IPS-NIHi7 (cell line): ENCODE results near the gene CABLES1.
"Not testable (repeated sequence)": the region's sequence is repeated elsewhere in the genome, so short reads cannot be mapped to it uniquely, and the experiment has no call there.

Experiments used
- DNase-seq: peaks from one replicate; pipeline ENCODE4 v3.0.0; 2012; ENCODE audit warnings: mixed read lengths; ENCODE audit errors: extremely low spot score

CABLES1 gene

GRCh38 chr18:23141104-23141999 lies 6.1 kb downstream of the CABLES1 start:
- DNase-seq, result no peak

GRCh38 chr18:23142251-23142929 lies 7.1 kb downstream of the CABLES1 start:
- no peak for DNase-seq

DNA sequence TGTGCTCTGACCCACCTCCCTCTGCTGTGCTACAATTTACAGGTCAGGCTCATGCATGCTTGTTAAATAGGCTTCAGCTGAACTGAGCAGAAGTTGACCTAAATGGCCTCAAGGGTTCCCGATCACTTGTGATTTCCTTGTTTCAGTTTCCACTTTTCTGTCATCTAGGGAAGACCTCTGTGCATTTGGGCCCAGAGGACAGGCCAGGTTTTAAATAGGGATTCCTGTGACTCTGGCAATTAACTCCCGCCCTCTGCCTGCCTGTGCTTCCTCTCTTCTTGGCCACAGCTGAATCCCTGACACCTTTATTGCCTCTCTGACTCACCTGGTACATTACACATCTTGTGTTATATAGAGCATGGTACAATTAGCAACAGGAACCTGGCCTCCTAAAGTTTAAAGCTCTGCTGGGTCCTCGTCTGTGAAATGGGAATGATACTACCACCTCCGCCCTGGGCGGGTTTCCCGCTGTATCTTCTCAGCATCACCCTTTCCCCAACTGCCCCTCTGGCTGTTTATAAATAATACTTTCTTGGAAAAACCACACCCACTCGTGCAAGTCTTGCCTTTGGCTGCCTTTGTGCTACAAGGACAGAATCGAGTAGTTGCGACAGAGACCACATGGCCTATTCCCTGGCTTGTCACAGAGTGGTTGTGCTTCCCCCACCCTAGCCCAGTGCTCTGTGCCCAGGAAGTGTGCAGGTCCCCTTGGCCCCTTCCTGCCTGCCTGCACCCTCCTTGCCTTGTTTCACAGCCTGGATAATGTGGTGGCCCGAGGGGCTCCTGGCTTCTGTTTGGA lies 7.9 kb downstream of the CABLES1 start:
- DNase-seq, result no peak

DNA sequence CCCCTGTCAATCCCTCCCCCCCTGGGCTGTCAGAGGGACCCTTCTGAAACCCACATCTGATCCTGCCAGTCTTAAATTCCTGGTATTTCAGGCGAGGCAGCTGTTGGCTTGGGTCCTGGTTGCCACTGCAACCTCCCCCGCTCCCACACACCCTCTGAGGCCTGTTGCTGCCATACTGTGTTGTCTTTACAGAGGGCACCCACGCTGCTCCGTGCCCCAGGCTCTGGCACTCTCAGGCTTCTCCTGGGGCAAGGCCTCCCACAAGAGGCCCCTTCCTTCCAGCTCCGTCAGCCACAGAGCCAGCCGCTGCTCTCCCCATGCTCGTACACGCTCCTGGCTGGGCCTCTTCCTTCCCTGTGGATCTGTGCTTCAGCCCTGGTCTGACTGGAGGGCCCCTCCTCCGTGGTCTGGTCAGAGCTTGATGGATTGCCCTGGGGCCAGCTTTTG lies 8.6 kb downstream of the CABLES1 start:
- no peak for DNase-seq

DNA sequence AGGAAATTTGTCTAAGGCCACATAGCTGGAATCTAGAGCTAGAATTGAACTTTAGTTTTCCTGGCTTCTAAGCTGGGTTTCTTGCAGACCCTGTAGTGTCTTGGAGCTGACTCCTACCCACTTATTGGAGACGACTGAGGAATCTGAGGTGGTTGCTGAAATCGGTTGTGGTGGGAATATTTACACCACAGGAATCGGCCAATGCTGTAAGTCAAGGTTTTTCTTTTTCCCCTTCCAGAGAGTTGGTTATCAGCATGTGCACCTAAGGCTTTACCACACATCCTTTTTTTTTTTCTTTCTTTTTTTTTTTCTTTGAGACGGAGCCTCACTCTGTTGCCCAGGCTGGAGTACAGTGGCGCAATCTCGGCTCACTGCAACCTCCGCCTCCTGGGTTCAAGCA lies 9.4 kb downstream of the CABLES1 start:
- DNase-seq, result no peak

DNA sequence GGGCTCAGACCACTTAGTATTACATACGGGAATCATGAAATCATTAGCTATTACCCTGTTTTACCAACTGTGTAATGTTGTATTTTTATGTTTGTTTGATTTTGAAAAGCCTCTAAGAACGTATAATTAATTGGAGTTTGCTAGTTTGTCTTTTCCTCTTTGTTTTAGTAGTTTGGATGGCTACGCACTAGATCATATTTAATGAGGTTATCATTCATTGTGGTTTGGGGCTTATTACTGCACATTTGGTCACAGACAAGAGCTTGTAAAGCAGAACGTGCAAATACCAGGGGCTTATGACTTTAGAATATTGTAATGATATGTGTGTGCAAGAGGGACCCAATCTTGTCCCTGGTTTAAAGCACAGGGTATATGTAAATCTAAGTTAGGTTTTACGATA lies 10.3 kb downstream of the CABLES1 start:
- DNase-seq, result no peak

DNA sequence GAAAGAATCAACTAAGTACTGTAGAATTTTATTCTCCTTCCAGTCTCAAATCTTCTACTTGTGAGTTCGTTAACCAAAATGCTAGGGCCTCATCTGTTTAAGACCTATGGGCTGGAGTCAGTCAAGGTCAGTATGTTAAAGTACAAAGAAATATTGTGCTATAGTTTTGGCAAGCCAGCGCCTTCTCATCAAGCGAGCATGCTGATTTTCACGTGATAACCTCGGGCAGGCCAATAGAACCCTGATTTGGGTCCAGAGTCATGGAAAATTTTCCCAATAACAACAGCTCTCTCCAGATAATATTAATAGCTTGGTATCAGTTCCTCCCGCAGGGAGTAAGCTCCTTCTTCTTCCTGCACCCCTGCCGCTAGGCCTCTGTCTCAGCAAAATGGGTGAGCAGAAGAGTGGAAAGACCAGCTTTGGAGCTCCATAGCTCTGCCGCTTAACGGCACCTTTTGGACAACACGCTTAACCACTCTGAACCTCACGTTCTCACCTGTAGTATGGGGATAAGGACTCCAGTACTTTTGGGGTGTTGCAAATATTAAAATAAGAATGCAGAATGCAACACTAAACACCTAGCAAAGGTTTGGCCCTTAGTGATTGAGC lies 11.7 kb downstream of the CABLES1 start:
- no peak for DNase-seq

- no peak for DNase-seq
These were observed 13.1 kb downstream of the CABLES1 start for GRCh38 chr18:23148382-23148781.

GRCh38 chr18:23149570-23149969 lies 14.3 kb downstream of the CABLES1 start:
- DNase-seq, result no peak

DNA sequence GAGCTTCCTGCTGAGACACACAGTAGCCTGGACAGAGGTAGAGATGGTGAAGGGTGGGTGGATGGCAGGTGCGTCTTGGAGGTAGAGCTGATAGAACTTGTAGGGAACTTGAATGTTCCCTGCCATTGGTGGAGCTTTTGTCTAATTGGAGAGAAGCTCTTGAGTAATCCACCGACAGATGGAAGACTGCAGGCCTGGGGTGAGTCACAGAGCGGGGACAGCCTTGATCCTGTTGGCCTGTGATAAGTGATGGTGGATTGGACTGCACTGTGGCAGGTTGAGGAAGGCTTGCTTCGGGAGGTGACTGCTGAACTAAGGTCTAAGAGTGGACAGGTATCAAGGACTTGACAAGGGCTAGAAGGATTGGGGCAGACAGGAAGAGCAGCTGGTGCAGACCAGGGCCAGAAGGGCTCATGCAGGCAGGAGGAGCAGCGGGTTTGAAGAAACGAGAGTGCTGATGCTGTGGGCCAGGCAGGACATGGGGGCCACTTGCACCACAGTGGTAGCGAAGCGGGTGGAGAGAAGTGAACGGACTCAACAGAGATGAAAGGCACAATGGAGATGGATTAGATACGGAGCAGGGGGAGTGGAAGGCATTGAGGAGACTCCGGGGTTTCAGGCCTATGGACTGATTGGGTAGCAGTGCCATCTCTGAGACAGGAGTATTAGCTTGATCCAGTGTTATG lies 16.3 kb downstream of the CABLES1 start:
- DNase-seq, result no peak

DNA sequence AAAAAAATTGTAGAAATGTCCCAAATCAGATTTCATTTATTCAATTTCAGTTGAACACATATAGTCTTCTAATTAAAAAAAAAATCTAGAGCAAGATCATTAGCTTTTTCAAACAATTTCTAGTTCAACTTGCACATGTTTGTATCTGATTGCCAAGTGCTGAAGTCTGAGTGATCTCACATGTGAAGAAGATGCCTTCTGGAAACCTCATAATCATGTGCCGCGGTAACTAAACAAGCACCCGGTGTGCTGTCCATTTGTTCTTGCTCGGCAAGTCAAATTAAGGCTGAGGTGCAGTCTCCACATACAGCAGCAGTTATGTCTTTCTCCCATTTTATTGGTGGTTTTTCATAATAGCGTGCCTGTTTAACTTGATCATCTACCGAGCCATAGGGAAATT lies 18.7 kb downstream of the CABLES1 start:
- no peak for DNase-seq

- no peak for DNase-seq
These were observed 19.7 kb downstream of the CABLES1 start for GRCh38 chr18:23154823-23155500.

DNA sequence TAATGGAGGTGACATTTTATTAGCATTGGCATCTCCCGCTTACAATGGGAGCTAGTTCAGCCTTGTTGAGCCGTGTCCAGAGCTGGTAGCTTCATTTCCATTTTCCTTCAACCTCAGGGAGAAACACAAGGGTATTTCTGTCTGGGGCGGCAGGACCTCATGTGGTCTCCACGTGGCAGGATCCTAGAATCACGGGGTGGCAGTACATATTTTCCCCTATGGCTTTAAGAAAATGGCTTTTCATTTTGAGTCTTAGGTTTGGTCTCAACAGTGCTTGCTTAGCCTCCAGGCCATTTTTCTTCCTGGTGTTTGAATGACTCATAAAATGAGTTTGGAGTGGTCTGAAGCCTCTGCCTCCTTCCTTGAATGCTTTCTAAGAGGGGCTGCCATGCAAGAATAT lies 20.3 kb downstream of the CABLES1 start:
- DNase-seq, result no peak

DNA sequence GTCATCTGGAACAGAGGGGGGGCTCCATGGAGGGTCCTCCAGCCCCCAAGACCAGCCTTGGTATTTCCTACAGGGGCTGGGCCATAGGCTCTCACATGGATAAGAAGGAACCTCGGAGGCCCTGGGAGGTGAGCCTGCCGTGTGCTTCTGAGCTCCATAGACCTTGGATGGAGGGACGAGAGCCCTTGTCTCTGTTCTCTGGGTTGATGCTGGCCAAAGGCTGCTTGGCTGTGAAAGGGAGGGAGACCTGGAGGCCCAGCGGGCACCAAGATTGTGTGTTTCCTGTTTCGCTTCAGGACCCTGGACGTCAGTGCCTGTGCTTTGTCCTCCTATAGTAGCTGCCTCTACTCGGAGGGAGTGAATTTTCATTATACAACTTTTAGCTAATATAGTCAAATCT lies 20.8 kb downstream of the CABLES1 start:
- no peak for DNase-seq

- DNase-seq, result no peak
These were observed 22.8 kb downstream of the CABLES1 start for GRCh38 chr18:23158058-23158457.

- not testable (repeated sequence) for DNase-seq
These were observed 23.6 kb downstream of the CABLES1 start for GRCh38 chr18:23158884-23159283.

DNA sequence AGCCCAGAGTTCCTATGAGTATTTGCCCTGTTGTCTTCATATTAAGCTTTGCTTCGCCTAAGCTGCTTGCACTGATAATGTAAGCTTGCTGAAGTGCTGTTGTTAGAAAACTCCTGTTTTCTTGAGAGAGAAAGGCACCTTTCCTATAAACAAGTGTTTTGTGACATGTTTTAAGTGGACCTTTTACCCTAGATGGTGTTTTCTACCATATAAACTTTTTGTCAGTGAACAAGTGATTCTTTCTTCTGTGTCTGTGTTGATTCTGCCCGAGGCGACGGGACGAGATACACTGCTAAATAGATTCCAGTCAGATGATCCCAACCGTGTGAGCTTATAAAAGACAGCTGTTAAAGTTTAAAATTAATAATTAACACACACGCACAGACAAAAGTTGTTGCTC lies 24.1 kb downstream of the CABLES1 start:
- DNase-seq, result no peak

DNA sequence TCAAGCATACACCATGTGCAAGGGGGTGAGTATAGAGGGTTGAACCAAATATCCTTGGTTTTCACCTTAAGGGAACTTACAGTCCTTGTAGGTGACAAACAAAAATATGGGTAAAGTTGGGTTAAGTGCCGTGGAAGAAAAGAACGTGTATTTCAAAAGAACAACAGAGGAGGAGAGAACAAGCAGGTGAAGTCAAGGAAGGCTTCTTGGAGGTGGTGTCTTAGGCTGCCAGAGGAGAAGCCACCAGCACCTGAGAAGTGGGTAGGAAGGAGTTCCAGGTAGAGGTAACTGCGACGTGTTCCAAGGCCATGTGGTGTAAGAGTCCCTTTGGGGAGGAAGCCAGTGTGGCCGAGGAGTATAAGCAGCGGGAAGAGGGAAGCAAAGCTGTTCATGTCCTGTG lies 27.2 kb downstream of the CABLES1 start:
- no peak for DNase-seq

DNA sequence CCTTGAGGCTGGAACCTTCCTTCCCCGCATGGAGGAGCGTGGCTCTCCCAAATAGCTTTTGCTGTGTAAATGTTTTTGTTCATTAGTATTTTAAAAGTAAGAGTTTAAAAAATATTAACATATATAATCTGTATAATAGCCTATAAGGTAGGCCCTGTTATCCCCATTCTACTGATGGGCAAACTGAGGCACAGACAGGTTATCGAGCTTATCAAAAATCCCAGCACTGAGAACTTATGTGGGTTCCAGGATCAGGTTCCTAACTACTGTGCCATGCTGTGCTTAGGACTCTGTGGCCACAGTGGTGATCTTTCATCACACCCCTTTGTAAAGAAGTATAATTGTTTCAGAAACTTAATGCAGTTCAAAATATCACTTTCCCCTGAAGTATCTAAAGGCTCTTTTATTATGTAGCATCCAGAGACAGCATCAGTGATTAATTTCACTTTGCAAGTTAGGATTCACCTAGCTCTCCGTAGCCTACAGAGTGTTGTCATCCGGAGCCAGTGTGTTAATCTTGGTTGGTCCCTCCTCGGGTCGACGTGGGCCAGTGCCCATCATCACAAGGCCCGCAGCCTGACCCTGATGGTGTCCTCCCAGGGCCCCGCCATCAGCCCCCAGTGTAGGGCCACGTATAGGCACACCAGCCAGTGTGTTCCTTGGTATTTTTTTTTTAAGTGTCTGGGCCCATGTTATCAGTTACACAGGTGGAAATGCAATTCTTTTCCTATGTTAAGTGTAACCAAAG lies 28.7 kb downstream of the CABLES1 start:
- DNase-seq, result no peak
